CD4-positive, alpha-beta T cell treated with Interleukin-17A for 1 hour (primary cell): ENCODE data around the gene FOXN3.
A peak's percentile ranks its signal among the peaks of the same experiment; 100 is the strongest.

ENCODE experiments used
- DNase-seq: peaks from one replicate; pipeline ENCODE4 v3.0.0-alpha.2; 2020

FOXN3 gene

DNA sequence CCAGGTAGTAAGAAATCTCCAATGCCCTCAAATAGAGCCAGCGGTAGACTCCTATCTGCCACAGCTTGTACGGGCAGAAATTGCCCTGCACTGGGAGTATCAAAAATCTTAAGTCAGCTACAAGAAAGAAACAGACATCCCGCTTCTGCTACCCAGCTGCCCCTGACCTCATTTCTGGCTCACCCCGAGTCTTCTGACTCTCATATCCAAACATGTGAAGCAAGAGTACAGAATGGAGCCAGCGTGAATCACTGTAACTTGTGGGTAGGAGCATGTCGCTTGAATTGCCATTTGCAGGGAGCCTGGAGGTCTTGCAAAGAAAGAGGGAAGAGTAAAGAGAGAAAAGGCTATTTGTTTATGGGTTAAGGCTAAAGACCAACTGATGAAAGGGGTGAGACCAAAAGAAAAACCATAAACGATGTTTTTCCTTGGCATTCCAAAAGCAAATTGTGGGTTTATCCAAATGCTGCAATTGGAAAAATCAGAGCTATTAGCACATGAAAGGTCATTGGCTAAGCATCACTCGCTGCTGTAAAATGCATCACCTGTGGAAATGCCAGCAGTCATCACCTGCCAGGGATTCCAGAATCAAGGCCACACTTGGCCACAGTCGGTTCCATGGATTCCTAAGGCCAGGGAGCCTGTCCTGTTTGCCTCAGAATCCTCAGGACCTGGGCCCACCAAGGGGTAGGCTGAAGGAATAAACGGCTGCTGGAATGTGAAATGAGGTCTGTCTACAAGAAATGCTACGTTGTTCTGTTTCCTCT, 86.6 kb downstream of the FOXN3 start:
- DNase-seq = no peak

DNA sequence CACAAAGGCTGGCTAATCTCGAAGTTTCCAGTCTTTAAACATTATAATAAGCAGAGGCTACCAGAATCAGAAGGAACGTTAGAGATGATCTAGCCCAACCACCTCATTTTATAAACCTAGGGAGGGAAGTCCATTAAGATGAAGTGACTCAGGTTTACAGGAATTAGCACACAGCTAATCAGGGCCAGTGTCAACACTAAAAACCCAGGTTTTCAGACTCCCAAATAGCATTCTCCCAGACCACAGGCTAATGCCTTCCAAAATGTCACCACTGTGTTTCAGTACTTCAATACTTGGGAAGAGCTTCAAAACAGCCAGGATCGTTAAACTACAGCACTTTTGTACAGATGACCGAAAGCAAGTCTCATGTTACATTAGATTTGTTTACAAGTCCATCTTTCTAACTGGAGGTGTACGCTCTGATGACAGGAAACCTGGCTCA, 89.2 kb downstream of the FOXN3 start:
- DNase-seq = no peak

DNA sequence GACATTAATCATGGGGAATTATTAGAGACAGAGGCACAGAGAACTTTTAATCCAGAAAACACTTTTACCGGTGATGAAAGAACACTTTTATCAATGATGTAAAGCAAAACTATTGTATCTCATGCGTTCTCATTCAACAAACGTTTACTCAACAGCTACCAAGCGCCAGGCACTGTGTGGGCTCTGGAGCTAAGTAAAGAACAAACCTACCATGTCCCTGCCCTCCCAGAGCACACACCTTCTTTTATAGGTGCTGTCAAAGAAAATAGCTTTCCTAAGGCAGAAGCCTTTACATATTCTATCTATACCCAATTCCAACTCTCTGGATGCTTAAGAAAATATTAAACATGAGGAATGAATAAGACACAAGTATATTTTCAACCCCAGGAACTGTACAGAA, 91.1 kb downstream of the FOXN3 start:
- DNase-seq = no peak

DNA sequence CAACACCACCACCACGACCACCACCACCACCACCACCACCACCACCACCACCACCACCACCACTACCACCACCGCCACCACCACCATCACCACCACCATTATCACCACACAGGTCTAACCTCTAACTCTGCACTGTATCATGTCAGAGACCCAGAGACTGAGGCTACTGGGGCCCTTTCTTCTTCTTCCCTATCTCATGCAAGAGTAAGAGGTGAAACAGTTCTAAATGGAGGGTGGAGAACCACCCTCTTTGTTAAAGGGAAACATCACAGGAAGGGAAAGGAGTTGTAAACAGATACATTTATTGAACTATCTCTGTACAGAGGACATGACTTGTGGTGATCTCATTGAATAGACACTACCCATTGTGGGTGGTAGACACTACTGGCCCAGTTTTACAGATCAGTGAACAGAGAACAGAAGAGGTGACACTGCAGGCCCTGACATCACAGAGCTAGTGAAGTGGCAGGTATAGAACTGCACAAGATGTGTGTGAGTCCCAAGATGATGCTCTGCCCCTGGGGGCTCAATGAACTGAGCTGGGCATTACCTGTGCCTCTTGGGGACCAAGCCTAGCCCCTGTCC, 91.6 kb downstream of the FOXN3 start:
- no peak for DNase-seq

DNA sequence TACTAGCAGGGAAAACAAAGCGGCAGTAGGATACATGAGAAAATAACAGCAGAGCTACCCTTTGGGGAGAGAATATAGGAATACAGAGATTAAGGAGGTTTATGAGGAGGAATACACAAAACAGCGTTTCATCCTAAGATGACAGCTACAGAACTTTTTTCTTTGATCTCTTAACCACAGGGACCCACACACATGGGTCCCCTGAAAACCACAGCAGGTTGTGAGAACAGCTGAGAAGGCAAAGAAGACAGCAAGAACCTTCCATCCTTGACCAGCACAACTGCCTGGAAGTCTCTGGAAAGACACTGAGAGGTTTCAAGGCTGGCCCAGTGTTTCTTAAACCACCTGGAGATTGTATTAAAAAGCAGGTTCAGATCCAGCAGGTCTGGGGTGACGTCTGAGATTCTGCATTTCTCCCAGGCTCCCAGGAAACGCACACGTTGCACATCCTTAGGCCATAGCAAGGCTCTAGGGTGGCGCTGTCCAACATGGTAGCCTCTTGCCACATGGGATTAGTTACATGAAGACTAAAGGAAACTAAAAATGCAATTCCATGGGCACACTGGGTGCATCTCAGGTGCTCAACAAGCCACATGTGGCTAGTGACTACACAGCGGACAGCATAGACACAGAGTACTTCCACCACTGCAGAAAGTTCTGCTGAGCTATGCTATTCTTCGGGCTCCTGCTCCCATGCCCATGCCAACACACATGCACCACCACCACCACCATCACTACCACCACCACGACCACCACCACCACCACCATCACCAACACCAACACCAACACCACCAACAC, 92.3 kb downstream of the FOXN3 start:
- no peak for DNase-seq

DNA sequence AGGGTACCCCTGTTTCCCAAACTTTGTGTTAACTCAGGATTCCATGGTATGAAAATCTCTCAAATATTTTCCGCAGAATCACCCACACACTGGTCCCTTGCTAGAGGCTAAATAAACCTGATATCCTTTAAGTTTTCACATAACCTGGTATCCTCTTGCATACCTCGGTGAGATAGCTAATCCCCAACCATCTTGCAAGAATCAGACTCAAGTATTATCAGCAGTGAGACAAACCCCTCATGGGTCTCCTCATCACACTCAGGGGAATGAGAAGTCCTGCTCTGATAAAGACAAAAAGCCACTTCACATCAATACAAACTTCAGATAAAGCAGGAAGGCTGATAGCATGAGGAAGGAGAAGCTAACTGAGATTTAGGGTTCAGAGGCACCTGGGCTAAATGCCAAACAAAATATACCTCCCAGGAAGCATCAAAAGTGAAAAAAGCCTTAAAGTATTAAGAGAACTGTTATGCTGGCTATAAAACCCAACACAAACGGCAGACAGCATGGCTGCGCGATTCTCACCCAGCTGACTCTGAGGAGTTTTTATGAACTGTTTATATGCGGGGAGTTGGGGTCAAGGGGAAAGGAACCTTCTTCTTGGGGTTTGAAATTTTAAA, 96.5 kb downstream of the FOXN3 start:
- DNase-seq = no peak

DNA sequence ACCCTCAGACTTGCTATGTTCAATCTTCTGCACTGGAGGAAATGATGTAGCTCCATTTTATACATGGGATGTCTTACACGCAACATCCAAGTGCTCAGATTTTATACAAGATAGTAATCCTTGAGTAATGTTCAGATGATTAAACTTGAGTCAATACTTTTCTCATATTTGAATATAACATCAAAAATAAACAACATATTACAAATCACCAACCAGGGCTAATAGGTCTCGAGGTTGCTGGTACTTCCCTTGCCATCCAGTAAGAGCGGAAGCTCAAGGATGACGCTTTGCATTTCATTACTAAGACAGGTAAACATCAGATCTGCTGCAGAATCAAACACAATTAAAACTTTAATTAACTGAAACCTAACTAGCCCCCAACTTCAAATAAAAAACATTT, 97.3 kb downstream of the FOXN3 start:
- DNase-seq = no peak

DNA sequence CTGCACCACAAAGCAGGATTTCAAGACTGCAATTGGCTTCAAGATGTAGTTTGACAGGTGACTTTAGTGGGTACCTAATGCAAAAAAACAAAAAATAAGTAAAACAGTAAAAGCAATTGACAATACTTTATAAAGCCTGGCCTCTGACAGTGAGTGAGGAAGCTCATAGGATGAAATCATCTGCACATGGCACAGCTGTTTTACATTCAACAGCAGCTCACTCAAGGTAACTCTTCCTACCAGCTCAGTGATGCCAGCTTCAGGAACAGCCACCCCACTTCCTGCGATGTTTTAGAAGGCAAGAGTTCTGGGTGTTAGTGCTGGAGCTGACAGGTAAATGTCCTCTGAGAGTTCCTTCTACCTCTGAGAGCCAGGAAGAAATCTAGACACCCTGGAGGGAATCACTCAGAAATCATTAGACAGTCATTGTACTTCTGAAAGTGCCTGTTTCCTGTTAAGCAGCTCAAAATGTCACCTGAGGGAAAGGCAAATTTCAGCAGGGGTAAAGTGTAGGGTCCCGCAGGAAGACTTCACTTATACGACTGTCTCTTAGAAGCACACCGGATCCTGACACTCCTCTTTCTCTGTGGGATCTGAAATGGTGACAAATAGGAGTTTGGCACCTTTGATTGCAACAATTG, 99.9 kb downstream of the FOXN3 start:
- DNase-seq = no peak

DNA sequence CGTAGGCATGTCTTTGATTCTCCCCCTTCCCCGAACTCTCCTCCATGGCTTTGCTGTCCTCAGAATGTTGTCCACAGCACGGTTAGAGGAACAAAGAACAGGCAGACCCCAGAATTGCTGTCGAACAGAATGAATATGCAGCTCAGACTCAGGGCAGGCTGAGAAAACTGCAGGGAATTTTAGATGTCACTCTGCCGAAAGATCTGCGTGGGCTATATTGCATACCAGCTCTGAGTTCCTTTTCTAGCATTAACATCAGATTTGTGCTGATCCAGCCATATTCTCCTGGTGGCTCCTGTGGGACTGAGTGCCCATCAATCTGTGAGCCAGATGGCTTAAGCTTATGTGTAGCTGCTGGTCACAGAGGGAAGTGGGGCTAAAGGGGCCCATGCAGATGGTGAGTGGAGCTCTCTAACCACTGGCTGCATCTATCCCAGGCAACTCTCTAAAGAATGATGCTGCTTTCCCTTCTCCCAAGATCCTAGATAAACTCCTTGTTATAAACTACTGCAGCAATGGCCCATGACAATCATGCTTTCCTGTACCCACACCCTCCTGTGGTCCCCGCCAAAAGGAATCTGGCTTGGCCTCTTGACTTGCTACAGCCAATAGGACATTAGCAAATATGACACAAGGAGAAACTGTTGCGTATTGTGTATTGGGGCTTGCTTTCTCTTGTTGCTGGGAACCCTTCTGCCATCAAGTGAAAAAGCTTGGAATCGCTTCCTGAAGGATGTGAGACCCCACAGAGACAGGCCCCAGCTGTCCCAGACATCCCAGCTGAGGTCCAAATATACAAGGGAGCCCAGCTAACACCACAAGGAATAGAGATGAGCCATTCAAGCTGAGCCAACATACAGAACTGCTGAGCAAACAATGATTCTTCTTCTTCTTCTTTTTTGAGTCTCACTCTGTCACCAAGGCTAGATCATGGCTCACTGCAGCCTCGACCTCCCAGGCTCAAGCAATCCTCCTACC, 101.3 kb downstream of the FOXN3 start:
- DNase-seq = no peak

DNA sequence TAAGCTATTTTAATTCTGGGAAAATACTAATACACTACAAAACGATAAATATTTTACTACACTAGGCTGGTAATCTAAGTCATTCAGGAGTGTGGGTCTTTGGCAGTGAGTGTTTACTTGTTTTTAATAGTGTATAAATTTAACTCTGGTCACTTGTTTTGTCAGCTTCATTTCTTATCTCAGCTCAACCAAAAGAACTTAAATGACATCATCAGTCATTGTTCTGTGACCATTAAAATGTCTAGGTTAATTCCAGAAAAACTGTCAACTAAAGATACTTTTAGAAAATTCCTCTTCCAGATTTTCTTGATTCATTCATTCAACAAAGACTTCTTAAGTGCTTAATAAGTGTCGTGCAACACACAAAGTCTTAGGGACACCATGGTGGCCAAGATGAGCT, 102.8 kb downstream of the FOXN3 start:
- DNase-seq = no peak

DNA sequence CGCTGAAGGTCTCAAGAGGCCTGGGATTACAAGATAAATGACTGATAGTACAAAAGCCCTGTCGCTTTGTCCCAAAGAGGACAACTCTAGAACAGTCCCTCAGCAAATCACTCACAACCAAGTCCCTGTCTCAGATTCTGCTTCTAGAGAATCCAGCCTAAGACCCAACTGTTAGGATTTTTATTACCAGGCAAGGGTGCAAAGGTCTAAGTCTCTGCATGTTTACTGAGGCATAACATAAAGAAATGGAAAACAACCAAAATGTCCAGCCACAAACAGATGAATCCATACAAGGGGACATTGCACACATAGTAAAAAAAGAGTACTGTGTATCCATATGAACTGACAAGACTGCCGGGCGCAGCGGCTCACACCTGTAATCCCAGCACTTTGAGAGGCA, 104.1 kb downstream of the FOXN3 start:
- no peak for DNase-seq

DNA sequence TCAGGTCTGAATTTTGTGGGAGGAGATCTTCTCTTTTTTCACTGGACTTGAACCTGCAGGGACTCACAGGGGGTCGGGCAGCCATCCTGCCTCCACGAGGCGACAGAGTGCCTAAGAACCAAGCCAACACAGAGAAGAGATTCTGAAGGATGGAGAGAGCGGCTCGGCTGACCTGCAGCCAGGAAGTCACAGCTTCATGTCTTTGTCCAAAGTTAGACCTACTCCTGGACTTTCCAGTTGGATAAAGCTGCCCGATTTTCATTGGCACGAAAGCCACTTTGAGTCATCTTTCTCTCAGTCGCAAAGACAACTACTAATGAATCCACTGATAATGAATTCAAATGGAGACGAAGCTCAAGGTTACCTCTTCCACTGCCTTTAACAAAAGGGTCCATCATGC, 106.8 kb downstream of the FOXN3 start:
- DNase-seq = no peak

DNA sequence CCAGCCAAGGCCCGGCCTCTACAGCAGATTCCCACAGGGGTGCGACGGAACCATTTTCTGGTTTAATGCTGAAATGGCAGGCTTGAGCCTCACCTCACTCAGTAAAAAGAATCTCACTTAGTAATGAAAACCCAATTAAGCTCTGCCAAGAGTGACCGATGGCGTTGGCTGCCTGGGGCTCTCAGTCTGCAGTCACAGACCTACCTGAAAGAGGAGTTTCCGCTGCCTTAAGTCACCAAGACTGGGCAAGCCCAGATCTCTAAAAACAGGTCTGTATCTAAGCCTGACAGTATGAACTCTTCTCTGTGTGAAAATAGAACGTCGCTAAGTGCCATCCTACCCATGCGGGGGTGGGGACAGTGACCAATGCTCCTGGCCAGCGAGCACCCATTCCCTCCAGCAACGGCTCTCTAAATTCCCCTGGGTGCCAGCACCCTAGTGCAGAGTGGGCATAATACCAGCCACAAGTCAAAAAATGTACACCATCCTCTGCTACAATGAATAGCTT, 107.3 kb downstream of the FOXN3 start:
- no peak for DNase-seq

DNA sequence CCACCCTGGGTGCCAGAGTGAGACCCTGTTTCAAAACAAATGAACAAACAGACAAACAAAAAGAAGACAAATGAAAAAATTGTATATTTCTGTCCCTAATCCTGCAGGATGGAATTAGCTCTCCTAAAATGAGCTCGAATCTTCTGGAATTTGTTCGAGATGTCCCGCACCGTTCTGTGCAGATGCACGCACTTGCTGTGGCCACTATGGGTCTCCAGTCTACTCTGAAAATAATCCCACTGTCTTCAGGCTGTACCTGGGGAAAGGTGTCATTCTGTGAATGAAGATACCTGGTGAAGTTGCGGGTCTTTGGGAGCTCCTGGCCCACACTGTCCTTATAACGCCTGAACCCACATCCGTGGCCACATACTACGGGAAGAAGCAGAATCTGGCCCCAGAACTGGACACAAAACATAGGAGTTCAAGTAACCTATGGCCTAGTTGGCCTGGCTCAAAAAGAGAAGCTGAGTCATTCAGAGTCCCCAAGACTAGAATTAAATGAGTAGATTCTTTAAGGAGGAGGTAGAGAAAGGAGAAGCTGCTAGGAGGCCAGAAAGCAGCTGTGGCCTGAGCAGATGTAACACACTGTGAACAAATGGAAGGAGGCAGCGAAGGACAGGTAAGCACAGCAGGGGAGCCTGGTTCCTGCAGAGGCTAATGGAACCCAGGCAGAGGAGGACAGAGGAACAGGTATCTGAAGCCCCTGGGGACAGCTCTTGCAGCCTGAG, 108.6 kb downstream of the FOXN3 start:
- DNase-seq = no peak

DNA sequence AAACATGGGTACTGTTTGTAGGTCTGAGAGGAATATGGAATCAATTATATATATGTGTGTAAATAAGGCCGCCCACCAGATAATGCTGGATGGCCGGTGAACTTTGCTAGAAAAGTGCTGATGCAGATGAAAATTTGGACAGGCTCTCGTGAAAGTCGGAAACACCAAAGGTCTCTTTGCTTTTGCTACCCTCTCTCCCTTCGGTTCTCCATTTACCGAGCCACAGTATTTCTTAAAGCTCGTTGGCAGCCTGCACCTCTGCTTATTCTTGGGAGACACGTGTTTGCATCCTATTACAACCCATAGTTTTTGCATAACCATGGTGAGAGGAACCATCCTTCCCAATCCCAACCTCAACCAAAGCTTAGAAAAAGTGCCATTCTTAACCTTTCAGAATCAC, 109.6 kb downstream of the FOXN3 start:
- no peak for DNase-seq

DNA sequence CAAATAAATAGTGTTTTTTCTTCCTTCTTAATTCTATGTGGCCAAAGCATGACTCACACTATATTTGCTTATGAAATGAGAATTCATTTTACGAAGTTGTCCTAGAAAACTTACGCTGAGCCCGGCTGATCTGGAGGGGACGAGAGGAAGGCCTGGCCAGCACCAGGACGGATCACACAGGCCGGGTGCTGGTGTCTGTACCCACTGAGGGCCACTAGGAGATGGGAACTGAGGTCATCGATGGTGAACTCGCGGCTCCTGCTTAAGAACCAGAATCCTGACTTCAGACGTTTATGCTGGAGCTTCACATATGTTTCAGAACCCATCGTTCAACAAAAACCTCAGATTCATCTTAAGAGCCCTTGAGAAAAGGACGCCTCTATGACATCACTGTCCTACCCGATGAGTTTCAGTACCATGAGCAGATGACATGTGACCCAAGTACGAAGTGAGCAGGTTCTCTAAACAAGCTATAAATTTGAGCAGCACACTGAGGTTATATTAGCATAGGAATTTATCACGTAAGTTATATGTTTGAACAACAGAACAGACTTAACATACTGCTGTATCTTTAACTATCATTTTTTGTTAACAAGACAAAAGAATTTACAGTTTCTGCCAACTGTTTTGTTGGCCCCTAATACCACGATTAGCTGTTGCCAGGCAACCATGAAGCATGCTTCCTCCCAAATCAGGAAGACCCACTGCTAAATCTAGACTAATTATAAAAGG, 111.9 kb downstream of the FOXN3 start:
- DNase-seq = peak; percentile 20

DNA sequence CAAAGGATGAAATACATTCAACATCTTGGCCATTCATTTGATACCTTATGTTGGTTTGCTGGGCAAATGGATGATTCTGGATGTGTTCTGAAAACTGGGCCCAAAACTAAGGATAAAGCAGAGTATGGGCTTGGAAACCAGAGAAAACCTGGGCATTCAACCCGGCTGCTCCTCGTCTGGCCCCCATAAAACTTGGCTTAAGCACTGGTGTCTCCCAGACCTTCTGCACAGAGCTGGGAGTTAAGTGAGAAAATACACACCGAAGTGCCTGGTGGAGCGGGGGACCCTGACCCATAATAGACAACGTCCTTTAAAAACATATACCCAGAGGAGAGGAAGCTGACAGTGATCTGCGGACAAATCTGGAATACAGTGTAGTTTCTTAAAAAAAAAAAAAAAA, 112.5 kb downstream of the FOXN3 start:
- no peak for DNase-seq

DNA sequence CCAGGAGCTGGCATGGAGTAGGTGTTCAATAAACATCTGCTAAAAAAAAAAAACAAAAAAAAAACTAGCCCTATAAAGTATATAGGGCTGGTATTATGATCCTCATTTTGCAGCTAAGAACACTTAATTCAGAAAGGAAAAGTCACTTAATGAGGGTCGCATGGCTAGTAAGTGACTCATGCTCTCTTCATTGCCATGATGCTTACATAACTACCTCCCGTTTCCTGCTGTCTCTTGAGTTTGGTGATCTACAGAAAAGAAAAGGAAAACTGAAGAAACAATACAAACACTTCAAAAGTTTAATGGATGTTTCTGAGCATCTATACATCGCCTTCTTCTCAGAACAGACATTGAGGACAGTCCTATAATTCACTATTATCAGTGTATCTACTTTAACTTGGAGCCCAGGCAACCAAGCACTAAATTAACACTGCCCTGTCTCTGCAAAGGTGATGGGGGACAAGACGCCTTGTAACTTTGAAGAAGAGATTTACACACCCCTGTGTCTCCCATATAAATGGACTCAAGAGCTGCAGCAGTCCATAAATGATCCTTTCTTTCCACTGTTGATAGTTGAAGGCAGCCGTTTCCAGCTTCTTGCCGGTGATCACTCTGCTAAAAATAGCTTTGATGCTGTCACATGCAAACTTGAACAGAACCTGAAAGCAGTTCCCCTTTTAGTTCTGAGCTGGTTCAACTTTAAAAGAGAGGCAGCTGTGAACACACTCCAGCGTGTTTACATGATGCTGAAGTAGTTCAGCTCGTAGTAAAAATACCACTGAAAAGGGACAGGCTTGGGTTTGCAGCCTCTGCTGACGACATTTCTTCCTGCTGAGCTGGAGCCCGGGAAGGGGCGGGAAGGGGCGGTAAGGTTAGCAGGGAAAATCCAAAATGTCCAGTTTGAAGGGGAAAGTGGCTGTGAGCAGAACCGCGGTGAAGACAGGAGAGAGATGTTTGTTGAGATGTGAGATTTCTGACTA, 113.3 kb downstream of the FOXN3 start:
- peak; percentile 29 for DNase-seq

DNA sequence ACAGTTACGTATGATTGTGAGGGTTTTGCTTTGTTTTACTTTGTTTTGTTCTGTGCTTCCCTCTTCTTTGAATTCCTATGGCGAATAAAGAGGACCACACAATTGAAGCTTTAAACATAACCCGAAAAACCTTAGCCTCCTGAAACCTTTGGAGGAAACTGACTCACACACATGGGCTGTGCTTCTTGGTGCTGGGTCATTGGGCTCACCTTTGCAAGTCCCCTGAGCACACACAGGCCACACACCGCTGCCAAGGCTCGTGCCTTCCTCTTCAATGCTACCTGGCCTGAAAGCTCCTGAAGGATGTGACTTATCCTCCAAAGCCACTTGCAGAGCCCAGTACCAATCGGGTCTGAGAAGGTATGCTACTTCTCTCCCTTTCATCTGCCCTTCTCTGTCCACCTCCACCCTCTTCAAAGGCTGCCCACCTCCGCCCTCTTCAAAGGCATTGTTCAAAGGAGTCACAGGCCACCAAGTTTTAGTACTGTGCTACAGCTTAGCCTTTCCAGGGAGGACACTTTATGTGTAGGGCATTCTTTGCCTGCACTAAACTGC, 114.6 kb downstream of the FOXN3 start:
- DNase-seq = no peak
